DOHH2 (cell line): ENCODE data around the gene KIF6.

Source experiments
- CTCF ChIP-seq: fragments of 200-600 bp; sonication (generic); IDR thresholded peaks from one replicate; pipeline ENCODE4 v1.5.1; 2014; ENCODE audit warnings: antibody characterized with exemption, mild to moderate bottlenecking, low read depth, low read length; ENCODE audit not compliant: poor library complexity, severe bottlenecking
- EZH2phosphoT487 ChIP-seq: fragments of 200-600 bp; sonication (generic); IDR thresholded peaks from 2 replicates; pipeline ENCODE4 v1.6.1; 2017; ENCODE audit warnings: borderline replicate concordance, mild to moderate bottlenecking, antibody characterized with exemption, low read length, moderate library complexity, mixed read lengths

- TF ChIP-seq CTCF: no peak
- TF ChIP-seq EZH2phosphoT487: no peak
These were observed 309.2 kb downstream of the KIF6 start for GRCh38 chr6:39416026-39416425.
